Choroid plexus epithelial cell (primary cell): Measurements from ENCODE around the gene SNED1.

ENCODE experiments used
- DNase-seq: peaks from one replicate; pipeline ENCODE4 v3.0.0-alpha.2; 2010; ENCODE audit warnings: low read depth
- H3K4me3 ChIP-seq: 2 replicates; pipeline ENCODE4 v1.5.1; 2011; ENCODE audit warnings: low read depth, mild to moderate bottlenecking, control low read depth, low read length, moderate library complexity
- TF ChIP-seq, protein P1 (sequence below): conservative IDR thresholded peaks from 2 replicates; pipeline ENCODE4 v1.5.1; 2011; ENCODE audit warnings: low read depth, mild to moderate bottlenecking, control low read depth, inconsistent platforms, low read length, moderate library complexity

SNED1 gene

DNA sequence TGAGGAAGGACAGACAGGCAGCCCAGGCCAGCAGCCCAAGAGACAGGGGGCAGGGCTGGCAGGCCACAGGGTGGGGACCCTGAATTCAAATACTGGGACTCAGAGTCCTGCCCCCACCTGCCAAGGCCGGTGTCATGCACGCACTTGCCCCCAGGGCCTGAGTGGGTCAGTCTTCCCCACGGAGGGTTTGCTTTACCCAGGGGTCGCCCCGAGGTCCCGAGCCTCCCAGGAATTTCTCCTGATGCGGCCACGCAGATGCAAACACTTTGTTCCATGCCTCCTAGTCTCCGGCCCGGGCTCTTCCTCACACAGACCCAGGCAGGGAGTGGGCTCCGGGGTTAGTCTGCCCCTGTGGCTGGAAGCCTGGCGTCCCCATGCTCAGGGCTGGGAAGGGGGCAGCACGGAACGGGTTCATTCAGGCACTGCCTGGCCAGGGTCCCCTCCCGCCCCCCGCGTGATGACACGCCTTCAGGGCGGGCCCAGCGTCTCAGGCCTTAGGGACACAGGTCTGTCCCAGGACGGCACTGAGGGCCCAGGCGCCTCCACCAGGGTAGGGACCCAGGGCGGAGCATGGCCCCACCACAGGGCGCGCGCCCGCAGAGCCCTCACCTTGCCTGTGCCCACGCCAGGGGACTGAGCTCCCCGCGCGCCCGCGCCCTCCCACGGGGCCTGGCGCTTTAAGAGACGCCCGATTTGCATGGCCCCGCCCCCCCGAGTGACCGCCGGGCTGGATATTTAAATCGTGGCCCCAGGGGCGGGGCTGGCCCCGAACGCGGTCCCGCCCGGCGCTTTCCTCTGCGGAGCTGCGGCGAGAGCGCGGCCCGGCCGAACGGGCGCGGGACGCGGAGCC is at the start of gene SNED1:
TSS of gene SNED1 (plus strand) at position 763 of the 850 bp plus-strand sequence. CDS start 220 bp downstream, outside the sequence.
- DNase-seq, result peak; percentile 80
- TF ChIP-seq, protein P1, sequence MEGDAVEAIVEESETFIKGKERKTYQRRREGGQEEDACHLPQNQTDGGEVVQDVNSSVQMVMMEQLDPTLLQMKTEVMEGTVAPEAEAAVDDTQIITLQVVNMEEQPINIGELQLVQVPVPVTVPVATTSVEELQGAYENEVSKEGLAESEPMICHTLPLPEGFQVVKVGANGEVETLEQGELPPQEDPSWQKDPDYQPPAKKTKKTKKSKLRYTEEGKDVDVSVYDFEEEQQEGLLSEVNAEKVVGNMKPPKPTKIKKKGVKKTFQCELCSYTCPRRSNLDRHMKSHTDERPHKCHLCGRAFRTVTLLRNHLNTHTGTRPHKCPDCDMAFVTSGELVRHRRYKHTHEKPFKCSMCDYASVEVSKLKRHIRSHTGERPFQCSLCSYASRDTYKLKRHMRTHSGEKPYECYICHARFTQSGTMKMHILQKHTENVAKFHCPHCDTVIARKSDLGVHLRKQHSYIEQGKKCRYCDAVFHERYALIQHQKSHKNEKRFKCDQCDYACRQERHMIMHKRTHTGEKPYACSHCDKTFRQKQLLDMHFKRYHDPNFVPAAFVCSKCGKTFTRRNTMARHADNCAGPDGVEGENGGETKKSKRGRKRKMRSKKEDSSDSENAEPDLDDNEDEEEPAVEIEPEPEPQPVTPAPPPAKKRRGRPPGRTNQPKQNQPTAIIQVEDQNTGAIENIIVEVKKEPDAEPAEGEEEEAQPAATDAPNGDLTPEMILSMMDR, result no peak
- peak within 1 kb of the TSS; percentile 66 for H3K4me3 ChIP-seq

DNA sequence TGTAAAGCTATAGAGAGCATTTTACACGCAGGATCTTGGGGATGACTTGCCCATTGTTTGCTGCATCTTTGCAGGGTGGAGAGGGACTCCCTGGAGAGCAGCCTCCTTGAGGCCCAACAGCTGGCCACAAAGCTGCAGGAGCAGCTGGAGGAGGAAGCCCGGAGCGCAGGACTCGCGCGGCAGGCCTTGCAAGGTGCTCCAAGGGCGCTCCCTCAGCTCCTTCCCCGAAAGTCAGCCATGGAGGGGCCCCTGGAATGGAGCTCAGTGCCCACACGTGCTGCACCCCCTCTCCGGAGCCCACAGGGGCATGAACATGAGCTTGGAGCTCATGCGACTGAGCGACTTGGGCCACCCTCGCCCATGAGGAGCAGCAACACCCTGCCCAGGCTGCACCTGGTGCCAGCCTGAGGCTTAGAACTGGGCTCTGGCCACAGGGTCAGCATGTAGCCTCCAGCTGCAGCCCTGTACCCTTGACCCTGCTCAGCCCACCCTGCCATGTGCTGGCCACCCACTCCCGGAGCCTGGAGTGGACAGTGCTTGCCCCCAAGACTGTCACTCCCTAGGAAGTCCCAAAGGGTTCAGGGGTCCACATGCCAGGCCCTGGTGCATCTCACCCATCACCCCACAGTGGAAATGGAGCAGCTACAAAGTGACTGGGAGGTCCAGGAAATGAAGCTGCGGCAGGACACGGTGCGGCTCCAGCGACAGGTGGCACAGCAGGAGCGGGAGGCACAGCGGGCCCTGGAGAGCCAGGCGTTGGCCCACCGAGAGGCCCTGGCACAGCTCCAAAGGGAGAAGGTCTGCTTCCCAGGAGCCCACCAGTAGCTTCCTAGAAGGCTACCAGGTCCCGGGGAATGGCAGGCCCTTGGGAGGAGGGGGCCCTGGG is 49.3 kb upstream of the SNED1 start:
- no peak for DNase-seq
- TF ChIP-seq, protein P1, result no peak

DNA sequence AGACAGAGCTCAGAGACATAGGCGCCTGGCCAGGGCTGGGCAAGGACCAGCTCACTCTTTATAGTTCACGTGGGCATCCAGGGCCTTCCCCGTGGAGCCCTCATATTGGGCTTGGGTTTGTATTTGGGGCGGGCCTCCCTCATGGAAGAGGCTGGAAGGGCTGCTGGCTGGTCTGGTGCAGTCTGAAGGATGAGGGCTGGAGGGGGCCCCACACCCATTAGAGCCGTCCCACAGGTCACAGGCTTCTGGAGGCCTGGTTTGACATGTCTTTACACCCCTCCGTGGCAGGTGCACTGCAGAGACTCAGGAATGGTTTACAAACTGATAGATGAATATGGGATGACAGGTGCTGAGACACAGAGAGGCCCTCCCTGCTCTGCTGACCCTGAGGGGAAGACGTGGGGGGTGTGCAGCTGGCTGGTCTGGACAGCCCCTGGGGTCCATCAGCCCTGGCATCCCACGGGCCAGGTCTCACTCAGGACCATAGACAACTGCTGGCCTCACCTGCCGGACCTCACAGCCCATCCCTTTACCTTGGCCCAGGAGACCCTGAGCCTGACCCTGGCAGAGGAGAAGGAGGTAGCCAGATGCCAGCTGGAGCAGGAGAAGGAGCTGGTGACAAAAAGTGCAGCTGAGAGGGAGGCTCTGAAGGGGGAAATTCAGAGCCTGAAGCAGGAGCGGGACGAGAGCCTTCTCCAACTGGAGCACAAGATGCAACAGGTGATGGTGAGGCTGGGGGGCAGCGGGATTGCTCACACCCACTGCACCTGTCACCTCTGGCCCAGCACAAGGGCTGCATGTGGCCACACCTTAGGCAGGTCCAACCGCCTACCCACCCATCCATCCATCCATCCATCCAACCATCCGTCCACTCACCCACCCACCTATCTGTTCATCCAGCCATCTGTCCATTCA is 48.4 kb upstream of the SNED1 start:
- H3K4me3 ChIP-seq, result no peak overlapping the region
- DNase-seq, result no peak
- TF ChIP-seq, protein P1, result no peak

More for the DNA sequence above, 49.3 kb upstream of the SNED1 start:
- H3K4me3 ChIP-seq, result no peak overlapping the region

DNA sequence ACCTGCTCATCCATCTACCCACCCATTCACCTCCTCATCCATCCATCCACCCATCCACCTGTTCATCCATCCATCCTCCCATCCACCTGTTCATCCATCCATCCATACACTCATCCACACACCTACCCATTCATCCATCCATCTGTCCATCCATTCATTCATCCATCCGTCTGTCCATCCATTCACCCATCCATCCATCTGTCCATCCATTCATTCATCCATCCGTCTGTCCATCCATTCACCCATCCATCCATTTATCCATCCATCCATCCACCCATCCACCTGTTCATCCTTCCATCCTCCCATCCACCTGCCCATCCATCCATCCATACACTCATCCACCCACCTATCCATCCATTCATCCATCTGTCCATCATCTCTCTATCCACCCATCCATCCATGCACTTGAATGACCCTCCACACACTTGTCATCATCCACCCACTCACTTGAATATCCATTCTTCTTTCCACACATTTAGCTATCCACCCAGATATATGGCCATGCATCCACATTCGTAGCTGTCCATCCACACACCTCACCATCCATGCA is 47.3 kb upstream of the SNED1 start:
- no peak overlapping the region for H3K4me3 ChIP-seq
- TF ChIP-seq, protein P1, result no peak
- DNase-seq, result no peak

DNA sequence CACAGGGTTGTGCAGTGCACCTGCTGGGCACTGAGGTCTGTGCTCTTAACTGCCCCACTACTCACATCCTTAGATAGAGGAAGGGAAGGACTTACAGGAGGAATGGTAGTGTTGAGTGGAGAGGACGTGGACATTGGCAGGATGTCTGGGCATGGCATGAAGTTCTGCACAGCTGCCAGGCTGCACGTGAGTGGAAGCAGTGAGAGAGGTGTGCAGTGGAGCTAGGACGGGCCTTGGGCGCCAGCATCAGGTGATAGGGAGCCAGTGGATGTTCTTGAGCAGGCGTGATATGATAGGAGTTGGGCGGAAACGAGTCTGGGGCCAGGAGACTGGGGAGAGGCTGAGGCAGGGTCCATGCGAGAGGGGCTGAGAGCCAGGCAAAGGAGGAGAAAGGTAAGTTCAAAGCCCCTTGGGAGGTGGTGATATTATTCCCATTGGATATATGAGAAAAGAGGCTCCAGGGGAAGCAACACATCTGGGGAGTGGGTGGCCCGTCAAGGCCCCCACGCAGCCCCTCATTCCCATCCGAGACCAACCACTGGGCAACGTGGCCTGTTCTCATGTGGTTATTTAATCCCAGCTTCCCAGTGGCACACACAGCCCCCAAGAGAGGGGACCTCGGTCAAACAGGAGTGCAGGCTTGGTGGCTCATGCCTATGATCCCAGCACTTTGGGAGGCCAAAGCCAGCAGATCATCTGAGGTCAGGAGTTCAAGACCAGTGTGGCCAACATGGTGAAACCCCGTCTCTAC is 45.7 kb upstream of the SNED1 start:
- no peak for DNase-seq
- TF ChIP-seq, protein P1, result no peak
- no peak overlapping the region for H3K4me3 ChIP-seq
